HepG2 (cell line): ENCODE data around the gene MAP2K6. TPM values are rescaled to one million over a fixed set of nuclear protein-coding genes. Genes with fewer than 3 reads are reported as not detected.
A peak's percentile ranks its signal among the peaks of the same experiment; 100 is the strongest.

ENCODE experiments used
- ATAC-seq: fragments of 200-7000 bp; cut with Tn5 transposase; 3 replicates; pipeline ENCODE4 v1.9.1; 2020; ENCODE audit warnings: mild to moderate bottlenecking, moderate library complexity
- BruUV-seq: library from RNA; stranded (reverse); fragments of 400-500 nt; replicated peaks from 2 replicates; lab custom pipeline; 2021; lab: Mats Ljungman, UMichigan
- CTCF ChIA-PET: fragments of 300-600 bp; formaldehyde crosslinking; extraction: SDS; loops from one replicate; lab custom pipeline; 2021; ENCODE audit warnings: low total read pairs, inconsistent platforms, low intra/inter-chr PET ratio; lab: Yijun Ruan, JAX
- POLR2A ChIA-PET: fragments of 350-600 bp; sonication (Branson Sonifier 250); formaldehyde crosslinking; loops from one replicate; lab custom pipeline; 2020; ENCODE audit warnings: antibody characterized with exemption, inconsistent platforms; lab: Yijun Ruan, JAX
- DNase-seq: peaks from one replicate; pipeline ENCODE4 v3.0.0-alpha.2; 2015; ENCODE audit warnings: low spot score
- FAIRE-seq: peaks from 3 replicates; lab custom pipeline; 2011; peaks lifted over from hg19 to GRCh38; lab: Jason Lieb, UNC
- H2AFZ ChIP-seq: one replicate; pipeline ENCODE4 v1.6.1; 2011; ENCODE audit warnings: low read length, inconsistent platforms
- H3K27ac ChIP-seq: fragments of 300-600 bp; 3 replicates; pipeline ENCODE4 v1.8.0; 2011; ENCODE audit warnings: mixed run types, mild to moderate bottlenecking, mixed read lengths, low read length, inconsistent platforms; ENCODE audit not compliant: insufficient read depth; ENCODE audit errors: extremely low read length
- H3K27me3 ChIP-seq, 2 experiments: fragments of 200-600 bp in 1 of 2; 2 replicates in 1 of 2; 3 replicates in 1 of 2; pipeline versions ENCODE4 v1.6.0 to v1.8.0; 2011; ENCODE audit warnings: low read length in 2 of 2, mild to moderate bottlenecking in 2 of 2, moderate library complexity in 2 of 2, inconsistent platforms in 1 of 2; ENCODE audit not compliant: insufficient read depth in 2 of 2, control insufficient read depth in 1 of 2
- H3K36me3 ChIP-seq, 2 experiments: fragments of 200-600 bp in 1 of 2; replicated peaks in 1 of 2; 2 replicates in 1 of 2; 3 replicates in 1 of 2; pipeline versions ENCODE4 v1.5.1 to v1.8.0; 2011; ENCODE audit warnings: low read length in 2 of 2, inconsistent platforms in 1 of 2; ENCODE audit not compliant: insufficient read depth in 2 of 2, control insufficient read depth in 1 of 2
- H3K4me1 ChIP-seq: 2 replicates; pipeline ENCODE4 v1.5.1; 2012; ENCODE audit warnings: low read length, inconsistent platforms; ENCODE audit not compliant: insufficient read depth
- H3K4me2 ChIP-seq: 2 replicates; pipeline ENCODE4 v1.6.0; 2011; ENCODE audit warnings: low read depth, low read length, inconsistent platforms
- H3K4me3 ChIP-seq, 3 experiments: fragments of 200-600 bp in 1 of 3; sonication (generic), shearing (Covaris generic) in 1 of 3; replicated peaks in 1 of 3; 2 replicates each; pipeline ENCODE4 v1.5.1; 2011 to 2016; ENCODE audit warnings: low read length in 3 of 3, inconsistent platforms in 2 of 3, low read depth in 2 of 3, mild to moderate bottlenecking in 2 of 3, control low read depth in 1 of 3, mixed read lengths in 1 of 3; ENCODE audit not compliant: insufficient read depth in 1 of 3
- H3K79me2 ChIP-seq: one replicate; pipeline ENCODE4 v1.6.1; 2011; ENCODE audit warnings: low read length, inconsistent platforms; ENCODE audit not compliant: insufficient read depth
- H3K9ac ChIP-seq: 2 replicates; pipeline ENCODE4 v1.6.0; 2011; ENCODE audit warnings: mild to moderate bottlenecking, low read depth, low read length, inconsistent platforms; ENCODE audit not compliant: insufficient read depth
- H3K9me3 ChIP-seq: 2 replicates; pipeline ENCODE4 v1.5.1; 2012; ENCODE audit warnings: mild to moderate bottlenecking, low read length
- H4K20me1 ChIP-seq: 2 replicates; pipeline ENCODE4 v1.6.0; 2011; ENCODE audit warnings: inconsistent platforms, mild to moderate bottlenecking, low read length, moderate library complexity; ENCODE audit not compliant: insufficient read depth
- GFI1 ChIP-seq: sonication (generic); formaldehyde crosslinking; IDR thresholded peaks from 2 replicates; pipeline ENCODE4 v1.5.0; 2020; ENCODE audit warnings: missing genetic modification reagents, mild to moderate bottlenecking, borderline replicate concordance
- HNRNPUL1 ChIP-seq: fragments of 200-400 bp; formaldehyde crosslinking; IDR thresholded peaks from 2 replicates; pipeline ENCODE4 v1.6.1; 2017; ENCODE audit warnings: low read depth, mild to moderate bottlenecking, low read length, moderate library complexity
- KDM2A ChIP-seq: sonication (generic); formaldehyde crosslinking; IDR thresholded peaks from 2 replicates; pipeline ENCODE4 v1.4.0; 2020; ENCODE audit warnings: low read depth, missing genetic modification reagents, borderline replicate concordance
- NFE2L2 ChIP-seq: fragments of 150-350 bp; IDR thresholded peaks from 2 replicates; pipeline ENCODE4 v1.6.1; 2014; ENCODE audit warnings: low read length
- REXO4 ChIP-seq: sonication (generic); formaldehyde crosslinking; IDR thresholded peaks from 2 replicates; pipeline ENCODE4 v1.8.0; 2022; ENCODE audit warnings: missing genetic modification reagents, mild to moderate bottlenecking, borderline replicate concordance
- SALL1 ChIP-seq: sonication (generic); formaldehyde crosslinking; IDR thresholded peaks from 2 replicates; pipeline ENCODE4 v1.8.0; 2022; ENCODE audit warnings: mild to moderate bottlenecking, missing genetic modification reagents
- SCMH1 ChIP-seq: sonication (generic); formaldehyde crosslinking; IDR thresholded peaks from 2 replicates; pipeline ENCODE4 v1.9.0; 2021; ENCODE audit warnings: missing genetic modification reagents, mild to moderate bottlenecking, borderline replicate concordance
- SOX13 ChIP-seq, 3 experiments: fragments of 450-650 bp in 1 of 3; sonication (generic) in 1 of 3; formaldehyde crosslinking in 1 of 3; IDR thresholded peaks in 2 of 3; conservative IDR thresholded peaks in 1 of 3; 2 replicates each; pipeline versions ENCODE4 v1.5.0 to v1.6.1; 2016 to 2020; ENCODE audit warnings: antibody characterized with exemption in 1 of 3, mild to moderate bottlenecking in 1 of 3, missing compliant biosample characterization in 1 of 3, missing genetic modification reagents in 1 of 3, moderate library complexity in 1 of 3
- ZFP1 ChIP-seq: IDR thresholded peaks from 2 replicates; pipeline ENCODE4 v1.6.1; 2016
- ZNF251 ChIP-seq: sonication (generic); formaldehyde crosslinking; IDR thresholded peaks from 2 replicates; pipeline ENCODE4 v1.9.0; 2021; ENCODE audit warnings: mild to moderate bottlenecking, missing genetic modification reagents
- ZNF430 ChIP-seq: sonication (generic); formaldehyde crosslinking; IDR thresholded peaks from 2 replicates; pipeline ENCODE4 v1.9.0; 2021; ENCODE audit warnings: mild to moderate bottlenecking, missing genetic modification reagents
- WGBS: methylation state at CpG from one replicate; pipeline ENCODE4 v1.1.6; 2017; ENCODE audit warnings: low lambda C conversion rate; 5-methylcytosine and 5-hydroxymethylcytosine counted together
- in situ Hi-C: cut with HindIII; loops from 2 replicates; pipeline ENCODE4 v1.10.0; 2017; ENCODE audit warnings: low pct_unique_long_range_greater_than_20kb; ENCODE audit not compliant: extremely low pct_ligation_motif_present
- intact Hi-C: fragments of 100-400 bp; cut with micrococcal nuclease; formaldehyde crosslinking; loops from one replicate; pipeline ENCODE4 v1.10.0; 2022; ENCODE audit not compliant: unreplicated experiment
- polyA plus RNA-seq, 8 experiments: library from polyadenylated mRNA; depleted of rRNA in 3 of 8; stranded (reverse) in 7 of 8; unstranded in 1 of 8; fragments of >200 nt; fragmentation: Illumina TruSeq in 4 of 8; extraction: Trizol in 4 of 8; gene quantifications; 2 replicates each; pipeline versions ENCODE4 v1.2.1 to v1.2.3, GENCODE V29; 2011 to 2016; ENCODE audit warnings: low read depth in 4 of 8, missing spikeins in 1 of 8, mixed read lengths in 1 of 8; ENCODE audit not compliant: insufficient read depth in 1 of 8
- total RNA-seq, 5 experiments: library from RNA; depleted of rRNA; stranded (reverse); fragments of >200 nt; fragmentation: Illumina TruSeq; extraction: Trizol; gene quantifications; 2 replicates each; pipeline ENCODE4 v1.2.3, GENCODE V29; 2016; ENCODE audit warnings: low read depth in 1 of 5
- TF ChIP-seq, protein P1 (sequence below): sonication (generic); formaldehyde crosslinking; IDR thresholded peaks from 2 replicates; pipeline ENCODE4 v1.5.0; 2020; ENCODE audit warnings: missing genetic modification reagents, mild to moderate bottlenecking, borderline replicate concordance
- TF ChIP-seq, protein P2 (sequence below): sonication (generic); formaldehyde crosslinking; IDR thresholded peaks from 2 replicates; pipeline ENCODE4 v1.5.1; 2020; ENCODE audit warnings: mild to moderate bottlenecking, missing genetic modification reagents
- TF ChIP-seq, protein P3 (sequence below): sonication (generic); formaldehyde crosslinking; conservative IDR thresholded peaks from 2 replicates; pipeline ENCODE4 v1.8.1; 2023; ENCODE audit warnings: missing genetic modification reagents
- TF ChIP-seq, protein P4 (sequence below): IDR thresholded peaks from 2 replicates; pipeline ENCODE4 v1.6.1; 2016; ENCODE audit warnings: control low read depth

Gene MAP2K6
- total and polyA plus RNA-seq, 2 of the 13 experiments (the other 11 are each of a cell fraction or from before 2014, with no cell fraction given): 5.1 to 33.6 TPM

DNA sequence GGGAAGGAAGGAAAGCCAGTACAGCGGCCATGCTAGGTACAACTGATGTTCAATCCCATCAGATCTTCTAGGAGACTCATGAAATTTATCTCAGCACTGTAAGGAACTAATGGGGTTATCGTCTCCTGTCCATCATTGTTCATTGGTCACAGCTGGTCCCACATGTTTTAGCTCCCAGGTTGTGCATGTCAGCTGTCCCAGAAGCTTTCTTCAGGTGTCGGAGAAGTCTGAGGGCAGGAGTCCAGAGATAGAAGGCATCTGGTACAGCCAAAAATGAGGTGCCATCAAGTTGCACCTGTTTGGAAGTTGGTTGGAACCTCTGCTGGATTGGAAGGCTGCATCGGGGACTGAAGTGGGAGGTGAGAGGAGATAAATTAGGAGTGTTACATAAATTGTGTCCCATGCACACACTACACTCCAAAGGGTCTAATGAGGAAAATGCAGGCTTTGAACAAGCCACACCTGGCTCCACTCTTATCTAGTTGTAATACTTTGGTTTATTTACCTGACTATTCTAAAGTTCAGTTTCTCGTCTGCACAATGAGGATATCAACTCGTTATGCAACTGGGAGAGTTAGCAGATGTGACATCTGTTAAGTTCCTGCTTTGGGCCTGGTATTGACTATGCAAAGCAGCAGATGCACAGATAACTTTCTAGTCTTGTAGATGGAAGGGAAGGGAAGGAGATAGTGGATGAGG is 62.9 kb downstream of the MAP2K6 start:
- BruUV-seq: no TSS peak
- H3K4me2 ChIP-seq: peak overlapping the region; percentile 10
- FAIRE-seq: peak; percentile 46
- H3K4me1 ChIP-seq: peaks cover 31% of the 10 kb centered on the region
- ATAC-seq: peak; percentile 87
- H3K27me3 ChIP-seq: no peaks in the 10 kb centered on the region
- H3K9me3 ChIP-seq: no peaks in the 10 kb centered on the region
- H3K4me3 ChIP-seq: no peak overlapping the region
- no peaks in the 10 kb centered on the region for H3K36me3 ChIP-seq
- H3K79me2 ChIP-seq: no peaks in the 10 kb centered on the region
- peak; percentile 67 for DNase-seq
- H2AFZ ChIP-seq: no peak overlapping the region
- H3K9ac ChIP-seq: no peak overlapping the region
- H4K20me1 ChIP-seq: no peaks in the 10 kb centered on the region
- intact Hi-C loops (no loop called here), in situ Hi-C loops (no loop called here)
- 51% methylated on average over 6 of the region's 6 CpGs for WGBS
- ChIA-PET POLR2A (no interaction called here), CTCF (no interaction called here)
- H3K27ac ChIP-seq: no peak overlapping the region
- TF ChIP-seq ZNF251 (CRISPR knock-in tag) (no peak), NFE2L2 (no peak), GFI1 (CRISPR knock-in tag) (no peak), SCMH1 (no peak), SALL1 (no peak; the same call in 1 of the 2 replicates), ZFP1 (no peak), KDM2A (CRISPR knock-in tag) (no peak), REXO4 (CRISPR knock-in tag) (no peak), SOX13 (IDR thresholded peaks at IDR 0.05) (no peak), SOX13 (CRISPR knock-in tag; conservative IDR thresholded peaks at IDR 0.05 in 1 of 2, IDR thresholded peaks at IDR 0.05 in 1 of 2) (peak in 1 of 2 experiments; percentile 61; a peak in 1 of 4 replicates), ZNF430 (no peak), HNRNPUL1 (no peak)
- TF ChIP-seq, protein P1, sequence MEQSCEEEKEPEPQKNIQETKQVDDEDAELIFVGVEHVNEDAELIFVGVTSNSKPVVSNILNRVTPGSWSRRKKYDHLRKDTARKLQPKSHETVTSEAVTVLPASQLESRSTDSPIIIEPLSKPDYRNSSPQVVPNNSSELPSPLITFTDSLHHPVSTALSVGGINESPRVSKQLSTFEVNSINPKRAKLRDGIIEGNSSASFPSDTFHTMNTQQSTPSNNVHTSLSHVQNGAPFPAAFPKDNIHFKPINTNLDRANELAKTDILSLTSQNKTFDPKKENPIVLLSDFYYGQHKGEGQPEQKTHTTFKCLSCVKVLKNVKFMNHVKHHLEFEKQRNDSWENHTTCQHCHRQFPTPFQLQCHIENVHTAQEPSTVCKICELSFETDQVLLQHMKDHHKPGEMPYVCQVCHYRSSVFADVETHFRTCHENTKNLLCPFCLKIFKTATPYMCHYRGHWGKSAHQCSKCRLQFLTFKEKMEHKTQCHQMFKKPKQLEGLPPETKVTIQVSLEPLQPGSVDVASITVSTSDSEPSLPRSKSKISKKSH: no peak
- TF ChIP-seq, protein P2, sequence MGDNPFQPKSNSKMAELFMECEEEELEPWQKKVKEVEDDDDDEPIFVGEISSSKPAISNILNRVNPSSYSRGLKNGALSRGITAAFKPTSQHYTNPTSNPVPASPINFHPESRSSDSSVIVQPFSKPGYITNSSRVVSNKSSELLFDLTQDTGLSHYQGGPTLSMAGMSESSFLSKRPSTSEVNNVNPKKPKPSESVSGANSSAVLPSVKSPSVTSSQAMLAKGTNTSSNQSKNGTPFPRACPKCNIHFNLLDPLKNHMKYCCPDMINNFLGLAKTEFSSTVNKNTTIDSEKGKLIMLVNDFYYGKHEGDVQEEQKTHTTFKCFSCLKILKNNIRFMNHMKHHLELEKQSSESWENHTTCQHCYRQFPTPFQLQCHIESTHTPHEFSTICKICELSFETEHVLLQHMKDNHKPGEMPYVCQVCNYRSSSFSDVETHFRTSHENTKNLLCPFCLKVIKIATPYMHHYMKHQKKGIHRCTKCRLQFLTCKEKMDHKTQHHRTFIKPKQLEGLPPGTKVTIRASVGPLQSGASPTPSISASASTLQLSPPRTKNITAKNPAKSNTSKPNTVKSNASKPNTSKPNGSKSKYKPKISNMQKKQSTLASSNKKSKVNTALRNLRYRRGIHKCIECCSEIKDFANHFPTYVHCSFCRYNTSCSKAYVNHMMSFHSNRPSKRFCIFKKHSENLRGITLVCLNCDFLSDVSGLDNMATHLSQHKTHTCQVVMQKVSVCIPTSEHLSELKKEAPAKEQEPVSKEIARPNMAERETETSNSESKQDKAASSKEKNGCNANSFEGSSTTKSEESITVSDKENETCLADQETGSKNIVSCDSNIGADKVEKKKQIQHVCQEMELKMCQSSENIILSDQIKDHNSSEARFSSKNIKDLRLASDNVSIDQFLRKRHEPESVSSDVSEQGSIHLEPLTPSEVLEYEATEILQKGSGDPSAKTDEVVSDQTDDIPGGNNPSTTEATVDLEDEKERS (CRISPR knock-in tag): no peak
- TF ChIP-seq, protein P3, sequence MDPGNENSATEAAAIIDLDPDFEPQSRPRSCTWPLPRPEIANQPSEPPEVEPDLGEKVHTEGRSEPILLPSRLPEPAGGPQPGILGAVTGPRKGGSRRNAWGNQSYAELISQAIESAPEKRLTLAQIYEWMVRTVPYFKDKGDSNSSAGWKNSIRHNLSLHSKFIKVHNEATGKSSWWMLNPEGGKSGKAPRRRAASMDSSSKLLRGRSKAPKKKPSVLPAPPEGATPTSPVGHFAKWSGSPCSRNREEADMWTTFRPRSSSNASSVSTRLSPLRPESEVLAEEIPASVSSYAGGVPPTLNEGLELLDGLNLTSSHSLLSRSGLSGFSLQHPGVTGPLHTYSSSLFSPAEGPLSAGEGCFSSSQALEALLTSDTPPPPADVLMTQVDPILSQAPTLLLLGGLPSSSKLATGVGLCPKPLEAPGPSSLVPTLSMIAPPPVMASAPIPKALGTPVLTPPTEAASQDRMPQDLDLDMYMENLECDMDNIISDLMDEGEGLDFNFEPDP (CRISPR knock-in tag): 0 out of 2 replicates have a peak, but pooled peaks have one; percentile 50
- TF ChIP-seq, protein P4, sequence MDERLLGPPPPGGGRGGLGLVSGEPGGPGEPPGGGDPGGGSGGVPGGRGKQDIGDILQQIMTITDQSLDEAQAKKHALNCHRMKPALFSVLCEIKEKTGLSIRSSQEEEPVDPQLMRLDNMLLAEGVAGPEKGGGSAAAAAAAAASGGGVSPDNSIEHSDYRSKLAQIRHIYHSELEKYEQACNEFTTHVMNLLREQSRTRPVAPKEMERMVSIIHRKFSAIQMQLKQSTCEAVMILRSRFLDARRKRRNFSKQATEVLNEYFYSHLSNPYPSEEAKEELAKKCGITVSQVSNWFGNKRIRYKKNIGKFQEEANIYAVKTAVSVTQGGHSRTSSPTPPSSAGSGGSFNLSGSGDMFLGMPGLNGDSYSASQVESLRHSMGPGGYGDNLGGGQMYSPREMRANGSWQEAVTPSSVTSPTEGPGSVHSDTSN (CRISPR knock-in tag): no peak
